Caco-2 (cell line): ENCODE data around the gene PRSS53. TPM values are rescaled to one million over a fixed set of nuclear protein-coding genes. Genes with fewer than 3 reads are reported as not detected.
A peak's percentile ranks its signal among the peaks of the same experiment; 100 is the strongest.

Experiments
- BruUV-seq: library from RNA; stranded (reverse); fragments of 400-500 nt; replicated peaks from 2 replicates; lab custom pipeline; 2021; lab: Mats Ljungman, UMichigan
- CTCF ChIA-PET: fragments of 300-600 bp; sonication (Branson Sonifier 250); formaldehyde crosslinking; loops from one replicate; lab custom pipeline; 2022; ENCODE audit warnings: antibody characterized with exemption; lab: Charles Lee
- POLR2A ChIA-PET: fragments of 300-600 bp; sonication (Branson Sonifier 250); formaldehyde crosslinking; loops from one replicate; lab custom pipeline; 2022; ENCODE audit warnings: antibody characterized with exemption; lab: Charles Lee
- DNase-seq, 2 experiments: peaks; one replicate each; pipeline versions ENCODE4 v3.0.0 to v3.0.0-alpha.2; 2020 to 2022
- H3K27me3 ChIP-seq: replicated peaks from 2 replicates; pipeline ENCODE4 v1.6.0; 2011; ENCODE audit warnings: low read length; ENCODE audit not compliant: control insufficient read depth, insufficient read depth
- H3K36me3 ChIP-seq: 2 replicates; pipeline ENCODE4 v1.5.1; 2011; ENCODE audit warnings: low read length; ENCODE audit not compliant: control insufficient read depth, insufficient read depth
- H3K4me1 ChIP-seq: fragments of 250-450 bp; sonication (Bioruptor Pico); 2 replicates; pipeline ENCODE4 v1.5.1; 2020; ENCODE audit warnings: mild to moderate bottlenecking
- H3K4me3 ChIP-seq: 2 replicates; pipeline ENCODE4 v1.5.1; 2011; ENCODE audit warnings: low read depth, mild to moderate bottlenecking, control low read depth, low read length
- H3K9me3 ChIP-seq: fragments of 250-450 bp; sonication (Bioruptor Pico); 2 replicates; pipeline ENCODE4 v1.5.1; 2020; ENCODE audit warnings: mild to moderate bottlenecking, moderate library complexity
- H3K27ac Mint-ChIP-seq: one replicate; pipeline ENCODE4 v1.8.0; 2022; ENCODE audit warnings: mixed read lengths; ENCODE audit not compliant: unreplicated experiment
- H3K27me3 Mint-ChIP-seq: one replicate; pipeline ENCODE4 v1.8.0; 2022; ENCODE audit warnings: mixed read lengths; ENCODE audit not compliant: insufficient read depth, unreplicated experiment
- H3K36me3 Mint-ChIP-seq: one replicate; pipeline ENCODE4 v1.8.0; 2022; ENCODE audit warnings: mild to moderate bottlenecking, mixed read lengths; ENCODE audit not compliant: insufficient read depth, unreplicated experiment
- H3K4me1 Mint-ChIP-seq: one replicate; pipeline ENCODE4 v1.8.0; 2022; ENCODE audit warnings: low read depth, mixed read lengths; ENCODE audit not compliant: unreplicated experiment
- H3K4me3 Mint-ChIP-seq: one replicate; pipeline ENCODE4 v1.8.0; 2022; ENCODE audit warnings: mild to moderate bottlenecking, moderate library complexity, mixed read lengths; ENCODE audit not compliant: unreplicated experiment
- H3K9me3 Mint-ChIP-seq: one replicate; pipeline ENCODE4 v1.8.0; 2022; ENCODE audit warnings: mixed read lengths; ENCODE audit not compliant: unreplicated experiment
- intact Hi-C: fragments of 100-400 bp; cut with micrococcal nuclease; formaldehyde crosslinking; loops from one replicate; pipeline ENCODE4 v1.10.0; 2022; ENCODE audit not compliant: unreplicated experiment
- total RNA-seq: library from RNA; stranded (reverse); gene quantifications from 2 replicates; pipeline ENCODE4 v1.2.3, GENCODE V29; 2022
- TF ChIP-seq, protein P1 (sequence below), 2 experiments: fragments of 200-600 bp in 1 of 2; IDR thresholded peaks; 1 replicate in 1 of 2; 2 replicates in 1 of 2; pipeline versions ENCODE4 v1.5.1 to v1.8.0; 2011 to 2022; ENCODE audit warnings: antibody characterized with exemption in 1 of 2, control low read depth in 1 of 2, inconsistent platforms in 1 of 2, low read depth in 1 of 2, low read length in 1 of 2, mild to moderate bottlenecking in 1 of 2, moderate library complexity in 1 of 2; ENCODE audit not compliant: insufficient read depth in 1 of 2, severe bottlenecking in 1 of 2, unreplicated experiment in 1 of 2

Gene PRSS53
- total RNA-seq, 1 experiment from 2014 or later = 1.8 TPM

DNA sequence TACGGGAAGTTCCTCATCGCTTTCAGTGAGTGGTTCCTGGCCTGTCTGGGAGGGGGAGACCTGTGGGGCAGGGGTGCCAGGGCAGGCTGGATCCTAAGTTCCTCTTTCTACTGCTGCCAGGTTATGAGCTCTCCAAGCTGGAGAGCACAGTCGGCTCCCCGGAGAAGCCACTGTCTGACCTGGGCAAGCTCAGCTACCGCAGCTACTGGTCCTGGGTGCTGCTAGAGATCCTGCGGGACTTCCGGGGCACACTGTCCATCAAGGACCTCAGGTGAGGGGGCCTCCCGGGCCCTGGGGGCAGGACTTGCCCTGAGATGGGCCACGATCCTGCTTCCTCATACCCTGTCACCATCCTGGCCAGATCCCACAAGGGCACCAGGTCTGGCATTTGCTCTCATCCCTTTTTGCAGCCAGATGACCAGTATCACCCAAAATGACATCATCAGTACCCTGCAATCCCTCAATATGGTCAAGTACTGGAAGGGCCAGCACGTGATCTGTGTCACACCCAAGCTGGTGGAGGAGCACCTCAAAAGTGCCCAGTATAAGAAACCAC, 41.7 kb upstream of the PRSS53 start:
- H3K27me3 ChIP-seq = no peaks in the 10 kb centered on the region
- Mint-ChIP-seq H3K27me3 (no peaks in the 10 kb centered on the region), H3K9me3 (no peaks in the 10 kb centered on the region), H3K27ac (peak overlapping the region; percentile 75), H3K36me3 (peaks cover 54% of the 10 kb centered on the region), H3K4me3 (peak overlapping the region; percentile 76), H3K4me1 (peaks cover 33% of the 10 kb centered on the region)
- BruUV-seq = no TSS peak
- H3K4me1 ChIP-seq = peaks cover 41% of the 10 kb centered on the region
- no peak overlapping the region for H3K4me3 ChIP-seq
- peaks cover 6% of the 10 kb centered on the region for H3K36me3 ChIP-seq
- TF ChIP-seq, protein P1, sequence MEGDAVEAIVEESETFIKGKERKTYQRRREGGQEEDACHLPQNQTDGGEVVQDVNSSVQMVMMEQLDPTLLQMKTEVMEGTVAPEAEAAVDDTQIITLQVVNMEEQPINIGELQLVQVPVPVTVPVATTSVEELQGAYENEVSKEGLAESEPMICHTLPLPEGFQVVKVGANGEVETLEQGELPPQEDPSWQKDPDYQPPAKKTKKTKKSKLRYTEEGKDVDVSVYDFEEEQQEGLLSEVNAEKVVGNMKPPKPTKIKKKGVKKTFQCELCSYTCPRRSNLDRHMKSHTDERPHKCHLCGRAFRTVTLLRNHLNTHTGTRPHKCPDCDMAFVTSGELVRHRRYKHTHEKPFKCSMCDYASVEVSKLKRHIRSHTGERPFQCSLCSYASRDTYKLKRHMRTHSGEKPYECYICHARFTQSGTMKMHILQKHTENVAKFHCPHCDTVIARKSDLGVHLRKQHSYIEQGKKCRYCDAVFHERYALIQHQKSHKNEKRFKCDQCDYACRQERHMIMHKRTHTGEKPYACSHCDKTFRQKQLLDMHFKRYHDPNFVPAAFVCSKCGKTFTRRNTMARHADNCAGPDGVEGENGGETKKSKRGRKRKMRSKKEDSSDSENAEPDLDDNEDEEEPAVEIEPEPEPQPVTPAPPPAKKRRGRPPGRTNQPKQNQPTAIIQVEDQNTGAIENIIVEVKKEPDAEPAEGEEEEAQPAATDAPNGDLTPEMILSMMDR (IDR thresholded peaks at IDR 0.05; ENCODE audit: insufficient read depth in 1 of 2, low read depth in 1 of 2, low read length in 1 of 2, severe bottlenecking in 1 of 2, unreplicated experiment in 1 of 2) = no peak
- ChIA-PET CTCF (interaction anchor here (2.0 to 2.8 kb wide), 2 partner anchors 12 to 13 kb away, joined by 8 to 30 read pairs; partner anchors contain the start of gene KAT8), POLR2A (interaction anchor here (0.7 to 3.2 kb wide), 4 partner anchors 9 to 91 kb away, joined by 3 to 35 read pairs (median 14); partner anchors contain the start of gene KAT8)
- no peak for DNase-seq
- intact Hi-C loops = loop anchor here (10.0 kb wide), 1 partner anchor 324 kb away; the partner anchor contains the start of gene ARMC5
- H3K9me3 ChIP-seq = no peaks in the 10 kb centered on the region

DNA sequence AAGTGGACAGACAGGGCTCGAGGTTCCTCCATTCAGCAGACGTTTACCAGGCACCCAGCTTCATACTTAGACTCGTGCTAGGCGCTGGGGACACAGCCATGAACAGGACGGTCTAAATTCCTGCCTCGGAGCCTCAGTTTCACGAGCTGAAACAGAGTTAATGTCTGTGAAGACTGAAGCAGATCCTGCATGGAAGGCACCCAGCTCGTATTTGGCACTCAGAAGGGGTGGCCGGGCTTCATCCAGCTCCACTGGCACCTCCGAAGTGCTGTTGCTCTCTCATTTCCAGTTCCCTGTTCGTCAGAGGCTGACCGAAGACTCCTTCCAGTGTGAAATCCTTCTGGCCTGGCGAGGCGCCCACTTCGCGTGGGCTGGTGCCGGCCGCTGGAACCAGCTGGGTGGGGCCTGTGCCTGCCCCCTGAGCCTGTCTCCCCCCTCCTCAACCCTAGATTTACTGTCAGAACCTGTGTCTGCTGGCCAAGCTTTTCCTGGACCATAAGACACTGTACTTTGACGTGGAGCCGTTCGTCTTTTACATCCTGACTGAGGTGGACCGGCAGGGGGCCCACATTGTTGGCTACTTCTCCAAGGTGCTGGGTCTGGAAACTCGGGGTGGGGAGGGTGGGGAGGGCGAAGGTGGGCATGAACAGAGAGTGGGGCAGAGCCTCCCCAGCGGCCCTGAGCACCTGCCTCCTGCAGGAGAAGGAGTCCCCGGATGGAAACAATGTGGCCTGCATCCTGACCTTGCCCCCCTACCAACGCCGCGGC, 41.0 kb upstream of the PRSS53 start:
- intact Hi-C loops = loop anchor here (10.0 kb wide), 1 partner anchor 325 kb away; the partner anchor contains the start of gene ARMC5
- ChIA-PET POLR2A (interaction anchor here (0.7 to 3.9 kb wide), 3 partner anchors 12 to 91 kb away, joined by 9 to 24 read pairs (median 20); partner anchors contain the start of gene KAT8), CTCF (interaction anchor here (2.8 kb wide), 1 partner anchor 13 kb away, joined by 30 read pairs; no protein-coding TSS in a partner anchor)
- Histone ChIP-seq H3K27me3 (no peaks in the 10 kb centered on the region), H3K9me3 (no peaks in the 10 kb centered on the region), H3K4me3 (no peak overlapping the region), H3K4me1 (peaks cover 41% of the 10 kb centered on the region), H3K36me3 (peaks cover 6% of the 10 kb centered on the region)
- H3K27ac Mint-ChIP-seq = peak overlapping the region; percentile 75
- H3K4me3 Mint-ChIP-seq = no peak overlapping the region
- BruUV-seq = no TSS peak
- no peaks in the 10 kb centered on the region for H3K27me3 Mint-ChIP-seq
- H3K36me3 Mint-ChIP-seq = peaks cover 49% of the 10 kb centered on the region
- H3K4me1 Mint-ChIP-seq = peaks cover 32% of the 10 kb centered on the region
- H3K9me3 Mint-ChIP-seq = no peaks in the 10 kb centered on the region
- TF ChIP-seq, protein P1 (IDR thresholded peaks at IDR 0.05; ENCODE audit: insufficient read depth in 1 of 2, low read depth in 1 of 2, low read length in 1 of 2, severe bottlenecking in 1 of 2, unreplicated experiment in 1 of 2) = no peak
- DNase-seq = no peak
